SH-SY5Y (cell line): ENCODE results near the gene EEFSEC.
A peak's percentile ranks its signal among the peaks of the same experiment; 100 is the strongest.

Experiments
- GATA2 ChIP-seq: IDR thresholded peaks from 2 replicates; pipeline ENCODE4 v1.6.1; 2011; ENCODE audit warnings: mild to moderate bottlenecking, low read depth, low read length
- GATA3 ChIP-seq: IDR thresholded peaks from 2 replicates; pipeline ENCODE4 v1.6.1; 2011; ENCODE audit warnings: low read depth, mild to moderate bottlenecking, low read length, moderate library complexity

Gene EEFSEC

GRCh38 chr3:128455786-128456748, 302.8 kb downstream of the EEFSEC start:
- TF ChIP-seq GATA3 (no peak), GATA2 (no peak; the same call in 1 of the 2 replicates)

GRCh38 chr3:128456776-128457715, 303.8 kb downstream of the EEFSEC start:
- TF ChIP-seq GATA2 (peak; percentile 100), GATA3 (no peak; the same call in 1 of the 2 replicates)

GRCh38 chr3:128457937-128458336, 304.7 kb downstream of the EEFSEC start:
- TF ChIP-seq GATA2 (no peak), GATA3 (no peak)
